AML-193 (cell line): ENCODE results near the gene CHAC1.

Experiments
- DNase-seq, 2 experiments: peaks; one replicate each; lab custom pipeline; 2025; lab: John Stamatoyannopoulos, UW

The CHAC1 gene

DNA sequence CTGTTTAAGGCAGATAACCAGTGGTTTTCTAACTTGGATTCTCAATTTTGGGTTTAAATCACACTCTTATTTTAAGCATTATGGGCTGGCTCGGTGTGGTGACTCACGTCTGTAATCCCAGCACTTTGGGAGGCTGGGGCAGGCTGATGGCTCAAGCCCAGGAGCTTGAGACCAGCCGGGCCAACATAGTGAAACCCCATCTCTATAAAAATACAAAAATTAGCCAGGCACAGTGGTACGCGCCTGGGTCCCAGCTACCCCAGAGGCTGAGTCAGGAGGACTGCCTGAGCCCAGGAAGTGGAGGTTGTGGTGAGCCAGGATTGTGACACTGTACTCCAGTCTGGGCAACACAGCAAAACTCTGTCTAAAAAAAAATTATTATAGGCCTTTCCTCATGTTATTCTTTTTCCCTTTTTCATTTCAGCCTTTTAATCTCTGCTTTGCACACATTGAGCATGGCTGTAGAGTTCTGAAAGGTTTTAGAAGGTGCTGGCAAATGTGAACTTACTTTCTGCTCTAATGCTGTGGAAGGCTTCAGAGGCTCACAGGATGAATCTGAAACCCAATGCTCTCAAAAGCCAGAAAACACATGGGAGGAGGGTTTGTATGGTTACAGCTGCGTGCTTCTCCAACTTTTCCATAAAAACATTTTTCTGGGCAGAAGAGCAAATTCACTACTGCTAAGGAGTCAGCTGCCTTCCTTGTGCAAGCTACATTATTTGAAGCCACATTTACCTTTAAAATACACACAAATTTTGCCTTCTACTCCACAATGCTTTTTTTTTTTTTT is 32.5 kb downstream of the CHAC1 start:
- no peak for DNase-seq

DNA sequence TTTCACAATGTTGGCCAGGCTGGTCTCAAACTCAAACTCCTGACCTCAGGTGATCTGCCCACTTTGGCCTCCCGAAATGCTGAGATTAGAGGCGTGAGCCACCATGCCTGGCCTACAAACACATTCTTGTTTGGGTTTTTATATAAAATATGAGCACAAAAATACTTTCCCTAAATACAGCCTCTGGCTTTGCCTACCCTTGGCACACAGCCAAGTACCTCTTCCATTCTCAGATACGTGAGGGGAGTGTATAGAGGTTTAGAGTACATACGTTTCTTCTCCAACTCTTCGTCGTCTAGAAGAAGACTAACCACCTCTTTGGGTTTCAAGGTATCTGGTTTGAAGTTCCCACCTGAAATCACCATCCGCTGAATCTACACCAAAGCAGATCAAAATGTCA is 33.5 kb downstream of the CHAC1 start:
- DNase-seq, result no peak

DNA sequence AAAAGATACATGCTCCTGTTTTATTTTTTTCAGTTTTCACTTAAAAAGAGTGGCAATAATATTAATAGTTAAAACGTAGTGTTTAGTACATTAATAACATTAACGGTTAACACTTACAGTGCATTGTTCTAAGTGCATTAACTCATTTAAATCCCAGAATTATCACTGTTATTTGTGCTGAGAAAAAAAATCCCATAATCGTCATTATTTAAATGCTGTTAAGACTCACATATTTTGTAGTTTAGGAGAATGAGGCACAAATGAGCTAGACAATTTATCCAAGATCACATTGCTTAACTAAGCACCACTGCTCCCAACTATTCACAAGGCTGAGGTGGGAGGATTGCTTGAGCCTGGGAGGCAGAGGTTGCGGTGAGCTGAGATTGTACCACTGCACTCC is 34.9 kb downstream of the CHAC1 start:
- DNase-seq, result no peak

DNA sequence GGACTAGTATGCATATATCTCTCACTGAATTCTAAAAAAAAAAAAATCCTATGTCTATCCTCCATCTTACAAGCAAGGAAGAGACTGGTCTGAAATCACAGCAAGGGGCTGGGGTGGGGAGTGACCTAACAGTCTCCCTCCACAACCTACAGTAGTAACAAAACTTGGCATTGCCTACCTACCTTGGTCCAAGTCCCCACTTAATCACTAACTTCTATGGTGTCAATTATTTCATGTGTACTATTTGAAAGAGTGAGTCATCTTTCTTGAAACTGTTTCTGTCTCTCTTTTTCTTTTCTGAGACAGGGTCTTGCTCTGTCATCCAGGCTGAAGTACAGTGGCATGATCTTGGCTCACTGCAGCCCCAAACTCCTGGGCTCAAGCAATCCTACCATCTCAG is 36.8 kb downstream of the CHAC1 start:
- no peak for DNase-seq

DNA sequence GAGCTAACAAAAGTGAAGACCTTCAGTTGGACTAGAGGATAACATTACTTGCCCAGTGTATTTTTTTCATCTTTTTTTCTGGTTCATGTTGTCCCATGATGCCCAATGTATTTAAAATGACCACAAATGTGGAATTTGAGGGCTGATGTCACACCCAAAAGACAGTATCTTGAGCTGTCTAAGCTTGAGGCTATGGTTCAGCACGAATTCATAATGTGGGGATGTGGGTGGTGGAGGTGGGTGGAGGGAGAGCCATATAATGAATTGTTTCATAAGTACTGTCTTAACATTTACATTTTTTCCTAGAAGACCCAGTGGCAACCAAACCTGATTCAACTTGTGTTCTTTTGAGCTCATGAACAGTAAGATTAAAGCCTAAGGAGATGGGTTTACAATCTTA is 37.5 kb downstream of the CHAC1 start:
- DNase-seq, result no peak

DNA sequence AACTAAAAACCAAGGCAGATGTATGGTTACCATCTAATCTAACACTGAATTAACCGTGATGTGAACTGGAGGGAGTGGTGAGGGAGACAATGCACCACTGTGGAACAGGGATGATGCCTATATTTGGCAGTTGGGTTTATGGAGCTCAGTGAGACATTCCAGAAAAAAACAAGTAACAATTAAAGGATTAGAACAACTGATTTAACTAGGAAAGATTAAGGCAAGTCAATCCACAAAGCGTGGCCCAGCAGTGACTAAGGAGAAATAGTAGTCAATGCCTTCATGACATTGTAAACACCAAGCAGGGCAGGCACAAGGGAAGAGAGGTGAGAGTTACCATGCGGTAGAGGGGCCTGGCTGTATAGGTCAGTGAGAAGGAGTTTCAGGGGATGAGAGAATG is 38.1 kb downstream of the CHAC1 start:
- no peak for DNase-seq

DNA sequence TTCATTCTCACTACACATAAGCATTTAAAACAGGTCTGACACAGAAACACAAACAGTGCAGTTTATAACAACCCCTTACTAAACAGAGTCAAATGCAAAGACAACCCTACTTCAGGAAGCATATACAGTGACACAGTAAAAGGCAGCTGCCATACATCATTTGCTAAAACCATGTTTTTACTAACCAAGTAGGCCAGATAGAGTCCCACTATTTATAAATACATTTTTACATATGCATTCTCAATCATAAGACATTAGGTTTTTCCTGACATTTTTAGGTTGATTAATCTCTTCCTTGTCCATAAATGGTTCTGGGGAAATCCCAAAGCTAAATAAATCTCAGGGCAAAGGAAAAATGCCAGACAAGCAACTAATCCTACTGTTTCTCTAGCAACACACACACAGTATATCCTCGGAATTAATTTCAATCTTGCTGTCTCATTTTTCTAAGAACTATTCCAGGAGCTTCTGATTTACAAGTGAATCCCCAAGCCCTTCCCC is 39.0 kb downstream of the CHAC1 start:
- no peak for DNase-seq

DNA sequence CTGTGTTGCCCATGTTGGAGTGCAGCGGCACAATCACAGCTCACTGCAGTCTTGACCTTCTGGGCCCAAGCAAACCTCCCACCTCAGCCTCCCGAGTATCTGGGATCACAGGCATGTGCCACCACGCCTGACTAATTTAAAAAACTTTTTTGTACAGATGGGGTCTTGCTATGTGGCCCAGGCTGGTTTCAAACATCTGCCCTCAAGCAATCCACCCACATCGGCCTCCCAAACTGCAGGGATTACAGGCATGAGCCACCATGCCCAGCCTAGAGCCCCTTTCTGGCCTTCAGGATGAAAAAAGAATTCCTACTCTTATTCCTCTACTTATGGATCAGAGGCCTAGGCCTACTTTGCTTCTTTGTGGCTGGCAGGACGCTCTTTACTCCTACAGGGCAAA is 39.6 kb downstream of the CHAC1 start:
- no peak for DNase-seq

DNA sequence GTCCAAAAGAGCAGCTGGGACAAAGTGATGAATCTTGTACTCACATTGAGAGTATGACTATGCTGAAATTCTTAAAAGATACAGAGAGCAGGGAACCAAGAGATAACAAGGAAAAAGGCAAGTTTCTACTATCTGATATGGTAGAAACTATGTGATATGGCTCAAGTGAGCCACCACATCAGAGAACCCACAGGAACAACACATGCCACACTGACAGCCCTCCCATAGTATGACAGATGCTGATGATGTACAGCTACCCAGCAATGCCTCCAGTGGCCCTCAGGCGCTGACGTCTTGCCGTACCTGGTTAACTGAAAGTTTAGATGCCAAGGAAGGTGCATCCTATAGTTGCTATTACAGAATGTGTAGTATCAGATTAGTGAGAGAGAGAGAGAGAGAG is 42.4 kb downstream of the CHAC1 start:
- no peak for DNase-seq

DNA sequence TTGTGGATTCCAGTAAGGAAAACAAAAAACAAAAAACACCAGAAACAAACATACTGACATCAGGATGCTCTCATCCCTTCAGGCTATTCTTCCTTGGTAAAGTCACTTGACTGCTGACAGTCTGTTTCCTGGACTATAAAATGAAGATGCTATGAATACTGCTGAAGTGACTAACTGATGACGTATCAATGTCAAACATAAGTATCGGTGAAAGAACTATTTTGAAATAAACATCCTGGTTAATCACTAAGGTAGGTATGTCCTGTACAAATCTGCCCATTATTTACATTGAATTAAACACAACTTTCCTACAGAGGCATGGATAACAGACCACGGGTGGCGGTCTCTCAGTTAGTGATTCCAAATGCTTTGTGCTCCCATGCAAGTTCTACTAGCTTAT is 45.9 kb downstream of the CHAC1 start:
- DNase-seq, result no peak

DNA sequence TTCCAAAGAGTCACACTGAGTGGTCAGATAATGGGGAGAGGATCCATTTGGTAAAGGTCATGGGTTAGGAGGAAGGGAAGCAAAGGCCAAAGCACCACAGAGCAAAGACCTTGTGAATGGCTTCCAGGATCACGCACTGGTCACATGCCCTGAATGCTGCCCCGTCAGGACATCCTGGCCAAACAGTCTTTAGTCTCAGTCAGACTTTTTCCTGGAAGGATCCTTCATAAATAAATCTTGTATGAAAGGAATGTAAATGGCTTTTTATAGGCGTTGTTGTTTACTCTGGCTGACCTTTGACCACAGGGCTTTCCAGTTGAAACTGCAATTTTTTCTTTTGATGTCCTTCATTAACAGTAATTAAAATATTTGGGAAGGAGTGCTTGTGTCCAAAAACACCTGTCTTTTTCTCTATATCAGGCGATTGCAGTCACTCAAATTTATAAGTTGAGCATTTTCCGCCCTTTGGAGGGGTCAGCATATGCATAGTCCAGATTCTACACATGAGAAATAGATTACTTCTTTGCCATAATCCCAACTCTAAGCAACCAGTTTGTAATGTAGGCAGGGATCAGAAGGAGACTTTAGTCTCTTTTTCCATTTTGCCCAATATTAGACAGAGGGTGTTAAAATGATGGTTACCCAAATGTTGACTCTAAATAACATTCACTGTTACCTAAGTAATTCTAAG is 48.4 kb downstream of the CHAC1 start:
- no peak for DNase-seq

DNA sequence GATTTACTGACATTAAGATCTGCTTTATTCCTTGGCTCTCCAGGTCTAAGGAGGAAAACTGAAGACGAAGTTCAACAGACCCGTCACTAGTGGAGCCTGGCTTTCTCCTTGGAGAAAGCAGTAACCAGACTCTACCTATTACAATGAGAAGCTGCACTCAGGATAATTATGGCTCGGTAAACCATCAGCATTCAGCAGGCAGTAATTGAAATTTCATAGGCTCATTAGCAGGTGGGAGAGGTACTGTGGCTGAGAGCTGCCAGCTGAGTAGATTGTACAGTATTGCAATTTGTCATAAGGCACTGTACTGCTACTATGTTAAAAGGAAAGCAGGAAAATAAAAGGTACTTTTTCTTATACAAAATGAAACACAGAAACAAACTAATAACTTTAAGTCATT is 51.2 kb downstream of the CHAC1 start:
- DNase-seq, result no peak
